OCI-LY3 (cell line): ENCODE results near the gene ASTL.

Source experiments
- H2AFZ ChIP-seq: fragments of 200-600, 300-600 bp; shearing (Covaris generic); 2 replicates; pipeline ENCODE4 v1.6.0; 2014; ENCODE audit warnings: antibody characterized with exemption, low read depth, low read length
- H3K27ac ChIP-seq: fragments of 200-600, 300-600 bp; sonication (generic); 2 replicates; pipeline ENCODE4 v1.5.1; 2014; ENCODE audit warnings: mild to moderate bottlenecking, low read length, moderate library complexity, mixed read lengths
- H3K27me3 ChIP-seq: fragments of 200-600, 300-600 bp; sonication (generic); 2 replicates; pipeline ENCODE4 v1.6.1; 2014; ENCODE audit warnings: low read depth, low read length, mixed read lengths
- H3K36me3 ChIP-seq: fragments of 200-600, 300-600 bp; sonication (generic); replicated peaks from 2 replicates; pipeline ENCODE3; 2014; ENCODE audit warnings: low read depth, low read length, mixed read lengths
- H3K4me1 ChIP-seq: fragments of 300-600, 200-600 bp; sonication (generic); 2 replicates; pipeline ENCODE4 v1.6.1; 2014; ENCODE audit warnings: low read length, mixed read lengths
- H3K4me2 ChIP-seq: fragments of 200-600, 300-600 bp; sonication (generic); 2 replicates; pipeline ENCODE4 v1.6.1; 2014; ENCODE audit warnings: low read length, mixed read lengths
- H3K4me3 ChIP-seq: fragments of 300-600, 200-600 bp; sonication (generic); 2 replicates; pipeline ENCODE4 v1.5.1; 2014; ENCODE audit warnings: antibody characterized with exemption, mild to moderate bottlenecking, low read length, moderate library complexity
- H3K79me2 ChIP-seq: fragments of 300-600, 200-600 bp; shearing (Covaris generic); 2 replicates; pipeline ENCODE4 v1.6.1; 2014; ENCODE audit warnings: mild to moderate bottlenecking, low read length, mixed read lengths
- H3K9ac ChIP-seq: fragments of 300-600, 200-600 bp; shearing (Covaris generic); 2 replicates; pipeline ENCODE4 v1.6.0; 2014; ENCODE audit warnings: mild to moderate bottlenecking, low read length, moderate library complexity
- H3K9me3 ChIP-seq: fragments of 200-600, 300-600 bp; shearing (Covaris generic); 2 replicates; pipeline ENCODE4 v1.6.1; 2014; ENCODE audit warnings: low read length, mixed read lengths; ENCODE audit not compliant: insufficient read depth
- H4K20me1 ChIP-seq: fragments of 200-600, 300-600 bp; sonication (generic); 2 replicates; pipeline ENCODE4 v1.6.1; 2016; ENCODE audit warnings: low read length, mixed read lengths; ENCODE audit not compliant: insufficient read depth
- CTCF ChIP-seq: fragments of 200-600, 300-600 bp; sonication (generic); IDR thresholded peaks from 2 replicates; pipeline ENCODE4 v1.5.1; 2014; ENCODE audit warnings: antibody characterized with exemption, low read length, low read depth
- EZH2phosphoT487 ChIP-seq: fragments of 200-600 bp; shearing (Covaris generic); IDR thresholded peaks from 2 replicates; pipeline ENCODE4 v1.6.1; 2018; ENCODE audit warnings: antibody characterized with exemption, mixed run types, low read depth

The ASTL gene

GRCh38 chr2:96074156-96074555 lies 64.1 kb downstream of the ASTL start:
- H3K9ac ChIP-seq = no peak overlapping the region
- H3K27me3 ChIP-seq = 0 out of 2 replicates have a peak, but pooled peaks cover 5% of the 10 kb centered on the region
- H3K4me1 ChIP-seq = no peaks in the 10 kb centered on the region
- no peak overlapping the region for H2AFZ ChIP-seq
- no peaks in the 10 kb centered on the region for H4K20me1 ChIP-seq
- H3K4me2 ChIP-seq = no peak overlapping the region
- no peaks in the 10 kb centered on the region for H3K9me3 ChIP-seq
- no peak overlapping the region for H3K4me3 ChIP-seq
- H3K36me3 ChIP-seq = no peaks in the 10 kb centered on the region
- no peaks in the 10 kb centered on the region for H3K79me2 ChIP-seq
- H3K27ac ChIP-seq = no peak overlapping the region
- no peak for TF ChIP-seq EZH2phosphoT487
- TF ChIP-seq CTCF = no peak

GRCh38 chr2:96073170-96073775 lies 65.0 kb downstream of the ASTL start:
- Histone ChIP-seq H3K4me3 (no peak overlapping the region), H4K20me1 (no peaks in the 10 kb centered on the region), H2AFZ (no peak overlapping the region), H3K27me3 (0 out of 2 replicates have a peak, but pooled peaks cover 5% of the 10 kb centered on the region), H3K9me3 (no peaks in the 10 kb centered on the region), H3K79me2 (no peaks in the 10 kb centered on the region), H3K4me2 (no peak overlapping the region), H3K36me3 (no peaks in the 10 kb centered on the region), H3K9ac (no peak overlapping the region), H3K4me1 (no peaks in the 10 kb centered on the region), H3K27ac (no peak overlapping the region)
- no peak for TF ChIP-seq CTCF
